Measurements from ENCODE around the gene PLP2. TPM values are rescaled to one million over a fixed set of nuclear protein-coding genes. Genes with fewer than 3 reads are reported as not detected.

PLP2 gene
- total and polyA plus RNA-seq, 10 donors = 30.2 to 100 (median 55.0) TPM

DNA sequence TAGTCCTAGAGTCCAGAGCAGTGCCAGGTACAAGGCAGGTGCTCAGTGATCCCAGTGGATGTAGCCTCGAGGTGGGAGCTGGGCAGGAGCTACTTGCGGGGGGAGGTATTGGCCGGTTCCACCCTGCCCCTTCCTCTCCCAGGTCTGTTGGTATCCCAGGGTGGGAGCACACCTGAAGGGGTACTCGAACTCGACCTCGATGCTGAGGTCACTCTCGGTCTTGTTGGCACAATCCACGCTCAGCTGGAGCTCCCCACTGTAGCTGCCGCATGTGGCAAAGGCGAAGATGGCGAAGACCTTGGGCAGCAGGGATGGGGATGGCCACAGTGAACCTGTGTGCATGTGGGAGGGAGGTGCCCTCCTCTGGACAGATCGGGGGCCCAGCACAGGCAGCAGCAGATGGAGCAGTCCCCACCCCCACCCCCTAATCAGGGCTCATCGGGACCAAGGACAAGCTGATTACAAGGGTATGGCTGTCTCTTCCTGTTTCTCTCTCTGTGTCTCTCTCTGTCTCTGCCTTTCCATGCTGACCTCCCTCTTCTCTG, 25.9 kb downstream of the PLP2 start:
- Histone ChIP-seq H3K27ac (no peak overlapping the region), H3K36me3 (no peaks in the 10 kb centered on the region), H3K9me3 (no peaks in the 10 kb centered on the region), H3K4me3 (no peak overlapping the region), H3K4me1 (peaks cover 0 to 21% (median 5%) of the 10 kb centered on the region in 6 donors), H3K27me3 (replicated peaks in 1 of 7) (no peaks in the 10 kb centered on the region)
- WGBS, 5 donors = 66 to 84% (median 80%) methylated on average over 8 to 13 of the region's 13 CpGs; no CpG with 5 or more reads in 1 of the 5 donors
- TF ChIP-seq POLR2AphosphoS5 (IDR thresholded peaks at IDR 0.05) (no peak), POLR2A (IDR thresholded peaks at IDR 0.05) (no peak)
- no peak for DNase-seq
- intact Hi-C loops (cut with DNase I; ENCODE audit: low total_unique reads) = no loop called here

DNA sequence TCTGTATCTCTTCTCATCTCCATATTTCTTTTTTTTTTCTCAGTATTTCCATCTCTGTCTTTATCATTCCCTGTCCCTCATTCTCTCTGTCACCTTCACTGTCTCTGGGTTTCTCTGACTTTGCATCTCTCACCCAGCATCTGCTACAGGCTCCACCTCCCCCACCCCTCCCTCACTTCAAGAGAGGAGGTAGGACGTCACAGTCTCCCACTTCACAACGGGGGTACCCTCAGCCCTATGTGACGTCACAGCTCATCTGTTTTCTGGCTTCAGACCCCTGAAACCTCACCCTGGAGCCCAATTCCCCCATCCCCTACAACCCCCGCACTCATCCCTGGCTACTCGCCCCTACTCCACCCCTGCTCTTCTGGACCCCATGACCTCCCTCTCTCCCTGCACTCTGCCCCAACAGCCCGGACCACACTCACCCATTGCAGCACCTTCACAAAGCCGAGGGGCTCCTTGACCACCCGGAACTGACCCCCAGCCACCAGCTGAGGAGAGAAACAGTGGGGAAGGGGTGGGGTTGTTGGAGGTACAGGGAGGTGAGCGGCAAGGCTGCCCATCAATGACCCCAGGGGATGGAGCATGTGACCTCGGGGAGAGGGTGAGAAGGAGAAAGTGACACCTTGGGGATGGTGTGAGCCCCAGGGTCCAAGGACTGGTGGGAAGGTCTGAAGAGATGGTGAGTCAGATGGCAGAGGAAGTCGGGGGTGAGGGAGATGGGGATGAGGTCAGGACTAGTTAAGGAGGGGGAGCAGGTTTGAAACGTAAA, 27.0 kb downstream of the PLP2 start:
- H3K27me3 ChIP-seq (replicated peaks in 1 of 7) = no peaks in the 10 kb centered on the region
- DNase-seq = no peak
- H3K4me1 ChIP-seq = peaks cover 0 to 16% (median 2%) of the 10 kb centered on the region in 6 donors
- H3K27ac ChIP-seq = no peak overlapping the region
- 31 to 57% (median 35%) methylated on average over 11 to 12 of the region's 12 CpGs for WGBS, 5 donors
- no peaks in the 10 kb centered on the region for H3K9me3 ChIP-seq
- no peaks in the 10 kb centered on the region for H3K36me3 ChIP-seq
- intact Hi-C loops (cut with DNase I; ENCODE audit: low total_unique reads) = no loop called here
- no peak overlapping the region for H3K4me3 ChIP-seq
- TF ChIP-seq POLR2AphosphoS5 (IDR thresholded peaks at IDR 0.05) (no peak), POLR2A (IDR thresholded peaks at IDR 0.05) (no peak)
- TF ChIP-seq, protein P1, sequence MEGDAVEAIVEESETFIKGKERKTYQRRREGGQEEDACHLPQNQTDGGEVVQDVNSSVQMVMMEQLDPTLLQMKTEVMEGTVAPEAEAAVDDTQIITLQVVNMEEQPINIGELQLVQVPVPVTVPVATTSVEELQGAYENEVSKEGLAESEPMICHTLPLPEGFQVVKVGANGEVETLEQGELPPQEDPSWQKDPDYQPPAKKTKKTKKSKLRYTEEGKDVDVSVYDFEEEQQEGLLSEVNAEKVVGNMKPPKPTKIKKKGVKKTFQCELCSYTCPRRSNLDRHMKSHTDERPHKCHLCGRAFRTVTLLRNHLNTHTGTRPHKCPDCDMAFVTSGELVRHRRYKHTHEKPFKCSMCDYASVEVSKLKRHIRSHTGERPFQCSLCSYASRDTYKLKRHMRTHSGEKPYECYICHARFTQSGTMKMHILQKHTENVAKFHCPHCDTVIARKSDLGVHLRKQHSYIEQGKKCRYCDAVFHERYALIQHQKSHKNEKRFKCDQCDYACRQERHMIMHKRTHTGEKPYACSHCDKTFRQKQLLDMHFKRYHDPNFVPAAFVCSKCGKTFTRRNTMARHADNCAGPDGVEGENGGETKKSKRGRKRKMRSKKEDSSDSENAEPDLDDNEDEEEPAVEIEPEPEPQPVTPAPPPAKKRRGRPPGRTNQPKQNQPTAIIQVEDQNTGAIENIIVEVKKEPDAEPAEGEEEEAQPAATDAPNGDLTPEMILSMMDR (IDR thresholded peaks at IDR 0.05 in 8 of 11, conservative IDR thresholded peaks at IDR 0.05 in 3 of 11) = no peak

DNA sequence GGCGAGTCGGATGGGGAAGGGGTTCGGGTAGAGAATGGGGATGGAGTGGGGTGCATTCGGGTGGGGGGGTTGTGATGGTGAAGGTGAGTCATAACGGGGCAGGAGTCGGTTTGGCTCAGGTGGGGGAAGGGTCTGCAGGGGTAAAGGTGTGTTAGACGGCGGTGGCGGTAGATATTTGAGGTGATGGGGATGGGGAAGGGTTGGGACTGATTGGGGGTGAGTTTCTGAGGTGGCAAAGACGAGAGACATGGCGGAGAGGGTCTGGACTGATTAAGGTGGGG, 27.6 kb downstream of the PLP2 start:
- H3K36me3 ChIP-seq = no peaks in the 10 kb centered on the region
- intact Hi-C loops (cut with DNase I; ENCODE audit: low total_unique reads) = no loop called here
- H3K4me1 ChIP-seq = peaks cover 0 to 16% (median 2%) of the 10 kb centered on the region in 6 donors
- H3K9me3 ChIP-seq = no peaks in the 10 kb centered on the region
- DNase-seq = no peak
- no peak overlapping the region for H3K27ac ChIP-seq
- peak overlapping the region in 1 of 8 donors; percentile 62 for H3K4me3 ChIP-seq
- WGBS, 5 donors = 13 to 50% (median 17%) methylated on average over 11 of the region's 11 CpGs
- no peaks in the 10 kb centered on the region for H3K27me3 ChIP-seq (replicated peaks in 1 of 7)
- TF ChIP-seq, protein P1 (IDR thresholded peaks at IDR 0.05 in 8 of 11, conservative IDR thresholded peaks at IDR 0.05 in 3 of 11) = no peak
- no peak for TF ChIP-seq POLR2AphosphoS5 (IDR thresholded peaks at IDR 0.05)
- no peak for TF ChIP-seq POLR2A (IDR thresholded peaks at IDR 0.05)

DNA sequence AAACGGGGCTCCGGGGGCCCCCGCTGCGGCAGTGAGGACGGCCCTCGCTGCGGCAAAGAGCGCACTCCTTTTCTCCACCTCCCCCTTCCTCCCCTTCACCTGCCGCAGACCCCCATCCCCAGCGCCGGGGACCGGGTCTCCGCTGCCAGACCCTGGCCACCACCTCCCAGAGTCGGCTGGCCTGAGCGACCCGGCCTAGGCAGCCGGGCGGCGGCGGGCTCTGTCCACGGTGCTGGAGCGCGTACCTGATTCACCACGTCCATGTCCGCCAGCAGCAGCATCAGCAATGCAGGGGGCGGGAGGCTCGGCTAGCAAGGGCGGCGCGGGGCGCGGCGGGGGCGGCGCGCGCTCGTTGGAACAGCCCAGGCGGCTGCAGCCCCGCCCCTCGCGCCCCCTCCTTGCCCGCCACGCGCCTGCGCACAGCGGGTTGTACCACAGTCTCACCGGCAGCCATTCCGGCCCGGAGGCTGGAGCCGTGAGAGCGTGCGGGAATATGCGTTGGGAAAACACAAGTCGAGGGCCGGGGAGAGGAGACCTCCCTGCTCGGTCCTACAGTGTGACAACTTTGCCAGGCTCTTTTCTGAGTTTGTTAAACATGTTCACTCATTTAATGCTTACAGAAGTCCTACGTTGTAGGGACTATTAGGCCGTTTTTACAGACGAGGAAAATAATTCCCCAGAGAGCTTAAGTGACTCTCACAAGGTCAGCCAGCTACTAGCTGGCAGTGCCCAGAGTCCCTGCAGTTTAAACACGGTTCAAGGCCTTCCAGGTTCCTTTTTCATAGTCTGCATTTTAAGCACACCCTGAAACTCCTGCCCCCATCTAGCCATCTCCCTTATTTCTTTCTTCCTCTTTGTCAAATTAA, 28.4 kb downstream of the PLP2 start, which contains the start of gene SYP:
Gene SYP, minus strand, starts transcription at position 288 of the 866 bp plus-strand sequence. Its CDS starts 7 bp downstream, at position 281.
- peaks cover 0 to 16% (median 2%) of the 10 kb centered on the region in 6 donors for H3K4me1 ChIP-seq
- peak within 1 kb of the TSS in 7 of 8 donors; percentile 20 to 62 (median 31) for H3K4me3 ChIP-seq

More for the DNA sequence above, 28.4 kb downstream of the PLP2 start, which contains the start of gene SYP:
- Histone ChIP-seq H3K27me3 (replicated peaks in 1 of 7) (peaks cover 0 to 2% (median 0%) of the 10 kb centered on the region in 7 donors), H3K36me3 (no peaks in the 10 kb centered on the region), H3K27ac (peak within 1 kb of the TSS; percentile 36 to 83 (median 76)), H3K9me3 (no peaks in the 10 kb centered on the region)
- DNase-seq = peak; percentile 95
- TF ChIP-seq POLR2AphosphoS5 (IDR thresholded peaks at IDR 0.05) (peak; percentile 91 to 95 (median 95)), POLR2A (IDR thresholded peaks at IDR 0.05) (peak in 1 of 3 donors; percentile 64)
- TF ChIP-seq, protein P1 (IDR thresholded peaks at IDR 0.05 in 8 of 11, conservative IDR thresholded peaks at IDR 0.05 in 3 of 11) = no peak
- intact Hi-C loops (cut with DNase I; ENCODE audit: low total_unique reads) = no loop called here
- 0 to 33% (median 1%) methylated on average over 9 to 61 of the region's 61 CpGs for WGBS, 5 donors

Data from spleen (tissue), 11 donors.